ENCODE results near the gene SLC25A23. TPM values are rescaled to one million over a fixed set of nuclear protein-coding genes. Genes with fewer than 3 reads are reported as not detected.
A peak's percentile ranks its signal among the peaks of the same experiment; 100 is the strongest.

Gene SLC25A23
- total and polyA plus RNA-seq, 10 of the 15 experiments (the other 5 are each of a cell fraction or from before 2014, with no cell fraction given), result 10.2 to 85.8 (median 50.0) TPM

DNA sequence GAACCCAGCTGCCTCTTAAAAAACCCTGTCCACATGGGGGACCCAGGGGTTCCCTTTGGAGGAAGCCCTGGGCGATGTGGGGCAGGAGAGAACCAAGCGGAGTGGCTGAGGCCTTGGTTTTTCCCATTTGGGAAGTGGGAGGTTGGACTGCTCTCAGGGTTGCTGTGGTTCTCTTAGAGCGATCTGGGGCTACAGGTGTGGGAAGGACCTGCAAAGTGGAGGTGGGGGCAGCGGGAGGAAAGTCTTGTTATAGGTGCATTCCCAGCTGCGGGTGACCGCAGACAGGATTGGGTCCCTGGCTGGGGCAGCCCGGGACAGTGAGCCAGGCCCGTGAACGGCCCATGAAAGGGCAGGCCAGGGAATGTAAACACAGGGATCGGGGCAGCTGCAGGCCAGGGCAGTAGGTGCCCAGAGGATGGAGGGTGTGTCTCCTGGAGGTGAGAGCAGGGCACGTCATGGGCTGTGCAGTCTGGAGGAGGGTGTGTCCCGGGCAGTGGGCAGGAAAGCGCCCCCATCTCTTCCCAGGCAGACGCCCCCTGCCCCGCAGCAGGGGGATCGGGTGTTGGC lies 814 bp downstream of the SLC25A23 start (continued):
- no peak for TF ChIP-seq CEBPB (IDR thresholded peaks at IDR 0.05; ENCODE audit: borderline replicate concordance in 1 of 2, low read depth in 2 of 2, low read length in 2 of 2)
- TF ChIP-seq ELK1 (IDR thresholded peaks at IDR 0.05; ENCODE audit: low read depth, low read length), result no peak

- RAD21 ChIA-PET (ENCODE audit: unreplicated experiment), result interaction anchor here (0.6 to 2.1 kb wide), 4 partner anchors 23 to 111 kb away, joined by 3 to 11 read pairs (median 6); partner anchors contain the start of genes DENND1C, GTF2F1 and KHSRP
- H3K4me3 ChIP-seq, result peak overlapping the region; percentile 80
- SMC1A ChIA-PET (ENCODE audit: uncharacterized antibody, unreplicated experiment), result interaction anchor here (0.7 to 1.7 kb wide), 4 partner anchors 11 to 280 kb away, joined by 3 to 5 read pairs (median 4); partner anchors contain the start of gene GPR108
- peaks cover 18% of the 10 kb centered on the region for H3K79me2 ChIP-seq (ENCODE audit: control insufficient read depth, insufficient read depth, low read length)
- in situ Hi-C loops (cut with MboI) (no loop called here), intact Hi-C loops (cut with micrococcal nuclease; ENCODE audit: unreplicated experiment) (loop anchor here (2.0 kb wide), 1 partner anchor 47 kb away; no protein-coding TSS in a partner anchor)
- H2AFZ ChIP-seq (ENCODE audit: control insufficient read depth, low read depth, low read length), result peak overlapping the region; percentile 51
- no peaks in the 10 kb centered on the region for H4K20me1 ChIP-seq (ENCODE audit: control insufficient read depth, insufficient read depth)
- POLR2A ChIA-PET, result interaction anchor here (0.6 to 1.8 kb wide), 6 partner anchors 23 to 750 kb away, joined by 3 to 10 read pairs (median 4); partner anchors contain the start of genes DENND1C and KHSRP
- CTCF ChIA-PET, result interaction anchor here (0.6 to 2.0 kb wide), 5 partner anchors 24 to 413 kb away, joined by 3 to 8 read pairs (median 5); partner anchors contain the start of gene DENND1C
- TSS peak; percentile 84 for BruUV-seq (replicated peaks)
- H3K27ac ChIP-seq (ENCODE audit: control insufficient read depth, insufficient read depth), result peak overlapping the region; percentile 94
- peaks cover 10 to 24% of the 10 kb centered on the region in 2 experiments; a peak in 3 of 4 replicates for H3K36me3 ChIP-seq (ENCODE audit: control insufficient read depth in 2 of 2, insufficient read depth in 2 of 2, low read length in 1 of 2)
- H3K9me3 ChIP-seq (replicated peaks; ENCODE audit: control insufficient read depth, insufficient read depth, low read length), result peaks cover 17% of the 10 kb centered on the region; the same call in 2 of the 3 replicates
- H3K4me2 ChIP-seq (ENCODE audit: control insufficient read depth, insufficient read depth), result peak overlapping the region; percentile 95
- peak; percentile 44 for DNase-seq (ENCODE audit: low read depth, low spot score)
- H3K9ac ChIP-seq (ENCODE audit: control insufficient read depth, insufficient read depth, low read length), result peak overlapping the region; percentile 82
- WGBS (ENCODE audit: insufficient coverage, insufficient replicate concordance, low lambda C conversion rate, missing lambda C conversion rate), result 2% methylated on average over 16 of the region's 17 CpGs
- H3K4me1 ChIP-seq (ENCODE audit: control insufficient read depth, insufficient read depth, low read length), result peaks cover 10% of the 10 kb centered on the region
- no peaks in the 10 kb centered on the region for H3K27me3 ChIP-seq (replicated peaks in 1 of 2; ENCODE audit: control insufficient read depth in 2 of 2, insufficient read depth in 2 of 2, low read length in 1 of 2)
- peak; percentile 27 for FAIRE-seq
- peak; percentile 32 for ATAC-seq
- TF ChIP-seq RCOR1 (conservative IDR thresholded peaks at IDR 0.05; ENCODE audit: low read depth, low read length) (no peak), POLR2A (IDR thresholded peaks at IDR 0.05; ENCODE audit: low read depth, low read length) (0 out of 2 replicates have a peak, but pooled peaks have one; percentile 21), SMC3 (IDR thresholded peaks at IDR 0.05; ENCODE audit: borderline replicate concordance, low read length) (no peak), MEF2B (IDR thresholded peaks at IDR 0.05; ENCODE audit: partially characterized antibody, poor library complexity, severe bottlenecking) (peak; percentile 91), NR2F1 (conservative IDR thresholded peaks at IDR 0.05) (peak; percentile 83), BHLHE40 (IDR thresholded peaks at IDR 0.05; ENCODE audit: borderline replicate concordance in 1 of 2, low read depth in 2 of 2, low read length in 1 of 2) (peak in 1 of 2 experiments; percentile 30; a peak in 1 of 4 replicates), NBN (IDR thresholded peaks at IDR 0.05) (peak; percentile 26; the same call in 1 of the 2 replicates), JUND (IDR thresholded peaks at IDR 0.05; ENCODE audit: low read depth, low read length) (peak; percentile 67; the same call in 1 of the 2 replicates), SUZ12 (IDR thresholded peaks at IDR 0.05; ENCODE audit: unreplicated experiment) (no peak), JUNB (IDR thresholded peaks at IDR 0.05) (peak; percentile 58; the same call in 1 of the 2 replicates), DPF2 (IDR thresholded peaks at IDR 0.05) (peak; percentile 54; the same call in 1 of the 2 replicates), GATAD2B (conservative IDR thresholded peaks at IDR 0.05; ENCODE audit: low read depth) (0 out of 2 replicates have a peak, but pooled peaks have one; percentile 56), ATF7 (IDR thresholded peaks at IDR 0.05; ENCODE audit: low read depth) (peak; percentile 64), SP1 (IDR thresholded peaks at IDR 0.05; ENCODE audit: low read depth, low read length) (peak; percentile 31), NRF1 (conservative IDR thresholded peaks at IDR 0.05; ENCODE audit: low read depth, low read length) (no peak), BRCA1 (IDR thresholded peaks at IDR 0.05; ENCODE audit: low read depth, low read length) (no peak), IKZF1 (conservative IDR thresholded peaks at IDR 0.05) (peak; percentile 68), ESRRA (IDR thresholded peaks at IDR 0.05; ENCODE audit: low read length) (peak; percentile 95), MEF2A (IDR thresholded peaks at IDR 0.05; ENCODE audit: insufficient read depth, low read depth, low read length) (peak; percentile 96)
- TF ChIP-seq, protein P1, sequence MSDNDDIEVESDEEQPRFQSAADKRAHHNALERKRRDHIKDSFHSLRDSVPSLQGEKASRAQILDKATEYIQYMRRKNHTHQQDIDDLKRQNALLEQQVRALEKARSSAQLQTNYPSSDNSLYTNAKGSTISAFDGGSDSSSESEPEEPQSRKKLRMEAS (IDR thresholded peaks at IDR 0.05; ENCODE audit: low read depth, low read length), result 0 out of 2 replicates have a peak, but pooled peaks have one; percentile 15
These were observed 1.5 kb downstream of the SLC25A23 start for GRCh38 chr19:6457958-6458694.
